Neural cell (in vitro differentiated cells): Measurements from ENCODE around the gene ST6GALNAC2.

ENCODE experiments used
- EZH2 ChIP-seq: fragments of 200-600, 300-800 bp; shearing (Covaris generic), sonication (generic); IDR thresholded peaks from 2 replicates; pipeline ENCODE4 v1.6.1; 2014; ENCODE audit warnings: antibody characterized with exemption, low read length, borderline replicate concordance, mild to moderate bottlenecking; ENCODE audit not compliant: insufficient read depth, poor library complexity, severe bottlenecking
- MXI1 ChIP-seq: fragments of 450-650 bp; conservative IDR thresholded peaks from 2 replicates; pipeline ENCODE4 v1.6.1; 2014; ENCODE audit warnings: antibody characterized with exemption, mild to moderate bottlenecking; ENCODE audit not compliant: poor library complexity, severe bottlenecking
- POLR2AphosphoS5 ChIP-seq: IDR thresholded peaks from 2 replicates; pipeline ENCODE4 v1.6.1; 2012
- REST ChIP-seq: IDR thresholded peaks from 2 replicates; pipeline ENCODE4 v1.6.1; 2012; ENCODE audit warnings: borderline replicate concordance
- TAF1 ChIP-seq: IDR thresholded peaks from 2 replicates; pipeline ENCODE4 v1.6.1; 2012; ENCODE audit warnings: low read depth
- TF ChIP-seq, protein P1 (sequence below): fragments of 450-650 bp; IDR thresholded peaks from 2 replicates; pipeline ENCODE4 v1.5.1; 2014; ENCODE audit warnings: antibody characterized with exemption, mild to moderate bottlenecking, moderate library complexity; ENCODE audit not compliant: poor library complexity, severe bottlenecking

DNA sequence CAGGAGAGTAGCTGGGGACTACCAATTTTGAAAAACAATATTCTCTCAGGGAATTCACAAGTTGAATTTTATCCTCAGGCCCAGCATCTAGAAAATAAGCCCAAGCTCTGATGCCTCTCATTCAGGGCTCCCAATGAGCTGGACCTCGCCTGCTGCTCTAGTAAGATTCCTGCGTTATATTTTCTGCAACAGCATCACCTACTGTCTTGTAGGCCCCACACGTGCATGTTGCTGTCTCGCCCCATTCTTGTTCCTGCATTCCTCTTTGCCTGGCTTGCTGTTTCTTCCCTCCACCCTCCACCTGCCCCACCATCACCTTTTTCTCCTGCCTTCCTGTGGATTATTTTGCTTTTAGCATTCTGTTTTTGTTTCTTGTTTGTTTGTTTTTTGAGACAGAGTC, 8.3 kb upstream of the ST6GALNAC2 start:
- TF ChIP-seq, protein P1, sequence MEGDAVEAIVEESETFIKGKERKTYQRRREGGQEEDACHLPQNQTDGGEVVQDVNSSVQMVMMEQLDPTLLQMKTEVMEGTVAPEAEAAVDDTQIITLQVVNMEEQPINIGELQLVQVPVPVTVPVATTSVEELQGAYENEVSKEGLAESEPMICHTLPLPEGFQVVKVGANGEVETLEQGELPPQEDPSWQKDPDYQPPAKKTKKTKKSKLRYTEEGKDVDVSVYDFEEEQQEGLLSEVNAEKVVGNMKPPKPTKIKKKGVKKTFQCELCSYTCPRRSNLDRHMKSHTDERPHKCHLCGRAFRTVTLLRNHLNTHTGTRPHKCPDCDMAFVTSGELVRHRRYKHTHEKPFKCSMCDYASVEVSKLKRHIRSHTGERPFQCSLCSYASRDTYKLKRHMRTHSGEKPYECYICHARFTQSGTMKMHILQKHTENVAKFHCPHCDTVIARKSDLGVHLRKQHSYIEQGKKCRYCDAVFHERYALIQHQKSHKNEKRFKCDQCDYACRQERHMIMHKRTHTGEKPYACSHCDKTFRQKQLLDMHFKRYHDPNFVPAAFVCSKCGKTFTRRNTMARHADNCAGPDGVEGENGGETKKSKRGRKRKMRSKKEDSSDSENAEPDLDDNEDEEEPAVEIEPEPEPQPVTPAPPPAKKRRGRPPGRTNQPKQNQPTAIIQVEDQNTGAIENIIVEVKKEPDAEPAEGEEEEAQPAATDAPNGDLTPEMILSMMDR: no peak
- TF ChIP-seq TAF1 (no peak), POLR2AphosphoS5 (no peak), REST (no peak), EZH2 (no peak), MXI1 (no peak)
